WTC11 (cell line): Measurements from ENCODE around the gene ALK. TPM values are rescaled to one million over a fixed set of nuclear protein-coding genes. Genes with fewer than 3 reads are reported as not detected.
A peak's percentile ranks its signal among the peaks of the same experiment; 100 is the strongest.

Source experiments
- AR ChIP-seq: fragments of 250-450 bp; sonication (Bioruptor Pico); IDR thresholded peaks from 2 replicates; pipeline ENCODE4 v1.9.0; 2021; ENCODE audit warnings: mild to moderate bottlenecking
- ATF1 ChIP-seq: sonication (generic); formaldehyde crosslinking; IDR thresholded peaks from 2 replicates; pipeline ENCODE4 v1.8.1; 2023; ENCODE audit warnings: mild to moderate bottlenecking, moderate library complexity, missing genetic modification reagents
- CBFB ChIP-seq: sonication (generic); formaldehyde crosslinking; IDR thresholded peaks from 2 replicates; pipeline ENCODE4 v1.8.1; 2022; ENCODE audit warnings: mild to moderate bottlenecking, low read depth, missing genetic modification reagents
- E2F5 ChIP-seq: sonication (generic); formaldehyde crosslinking; IDR thresholded peaks from 2 replicates; pipeline ENCODE4 v1.8.1; 2022; ENCODE audit warnings: mild to moderate bottlenecking, moderate library complexity, missing genetic modification reagents
- ELF4 ChIP-seq: sonication (generic); formaldehyde crosslinking; IDR thresholded peaks from 2 replicates; pipeline ENCODE4 v1.8.1; 2022; ENCODE audit warnings: low read depth, mild to moderate bottlenecking, moderate library complexity, missing genetic modification reagents
- ESRRA ChIP-seq: sonication (generic); formaldehyde crosslinking; IDR thresholded peaks from 2 replicates; pipeline ENCODE4 v1.8.1; 2022; ENCODE audit warnings: mild to moderate bottlenecking, missing genetic modification reagents, borderline replicate concordance
- FOXJ3 ChIP-seq: sonication (generic); formaldehyde crosslinking; IDR thresholded peaks from 2 replicates; pipeline ENCODE4 v1.9.0; 2021; ENCODE audit warnings: missing genetic modification reagents, mild to moderate bottlenecking, borderline replicate concordance
- GABPB1 ChIP-seq: sonication (generic); formaldehyde crosslinking; IDR thresholded peaks from 2 replicates; pipeline ENCODE4 v1.8.1; 2023; ENCODE audit warnings: mild to moderate bottlenecking, missing genetic modification reagents
- GTF2I ChIP-seq: fragments of 250-450 bp; sonication (Bioruptor Pico); conservative IDR thresholded peaks from 2 replicates; pipeline ENCODE4 v1.4.0; 2021; ENCODE audit warnings: mild to moderate bottlenecking
- HMGXB4 ChIP-seq: sonication (generic); formaldehyde crosslinking; IDR thresholded peaks from 2 replicates; pipeline ENCODE4 v1.8.1; 2023; ENCODE audit warnings: mild to moderate bottlenecking, moderate library complexity, missing genetic modification reagents
- KAT7 ChIP-seq: sonication (generic); formaldehyde crosslinking; IDR thresholded peaks from 2 replicates; pipeline ENCODE4 v1.8.1; 2023; ENCODE audit warnings: missing genetic modification reagents, mild to moderate bottlenecking, borderline replicate concordance
- NFE2L1 ChIP-seq: sonication (generic); formaldehyde crosslinking; IDR thresholded peaks from 2 replicates; pipeline ENCODE4 v1.8.1; 2023; ENCODE audit warnings: missing genetic modification reagents
- NFYB ChIP-seq: sonication (generic); formaldehyde crosslinking; conservative IDR thresholded peaks from 2 replicates; pipeline ENCODE4 v1.8.0; 2022; ENCODE audit warnings: low read depth, missing genetic modification reagents
- RORB ChIP-seq: fragments of 250-450 bp; sonication (Bioruptor Pico); IDR thresholded peaks from 2 replicates; pipeline ENCODE4 v1.9.0; 2021; ENCODE audit warnings: mild to moderate bottlenecking
- SMAD3 ChIP-seq: sonication (generic); formaldehyde crosslinking; IDR thresholded peaks from 2 replicates; pipeline ENCODE4 v1.8.0; 2022; ENCODE audit warnings: missing genetic modification reagents, mild to moderate bottlenecking, borderline replicate concordance
- TEAD1 ChIP-seq: sonication (generic); formaldehyde crosslinking; IDR thresholded peaks from 2 replicates; pipeline ENCODE4 v1.8.0; 2022; ENCODE audit warnings: mild to moderate bottlenecking, missing genetic modification reagents
- TP53 ChIP-seq: sonication (generic); formaldehyde crosslinking; IDR thresholded peaks from 2 replicates; pipeline ENCODE4 v1.8.1; 2023; ENCODE audit warnings: mild to moderate bottlenecking, missing genetic modification reagents
- ZBTB21 ChIP-seq: sonication (generic); formaldehyde crosslinking; IDR thresholded peaks from 2 replicates; pipeline ENCODE4 v1.8.1; 2023; ENCODE audit warnings: mild to moderate bottlenecking, missing genetic modification reagents, borderline replicate concordance
- ZNF138 ChIP-seq: sonication (generic); formaldehyde crosslinking; conservative IDR thresholded peaks from 2 replicates; pipeline ENCODE4 v1.8.1; 2022; ENCODE audit warnings: mild to moderate bottlenecking, moderate library complexity, missing genetic modification reagents
- ZNF232 ChIP-seq: sonication (generic); formaldehyde crosslinking; IDR thresholded peaks from 2 replicates; pipeline ENCODE4 v1.8.0; 2022; ENCODE audit warnings: mild to moderate bottlenecking, missing genetic modification reagents
- ZNF281 ChIP-seq: sonication (generic); formaldehyde crosslinking; IDR thresholded peaks from 2 replicates; pipeline ENCODE4 v1.8.0; 2023; ENCODE audit warnings: mild to moderate bottlenecking, missing genetic modification reagents
- total RNA-seq: library from RNA; stranded (reverse); gene quantifications from 3 replicates; pipeline ENCODE4 v1.2.3, GENCODE V29; 2021
- TF ChIP-seq, protein P1 (sequence below): sonication (generic); formaldehyde crosslinking; IDR thresholded peaks from 2 replicates; pipeline ENCODE4 v1.8.1; 2023; ENCODE audit warnings: mild to moderate bottlenecking, missing genetic modification reagents, moderate library complexity
- TF ChIP-seq, protein P2 (sequence below): sonication (generic); formaldehyde crosslinking; IDR thresholded peaks from 2 replicates; pipeline ENCODE4 v1.8.0; 2022; ENCODE audit warnings: mild to moderate bottlenecking, missing genetic modification reagents
- TF ChIP-seq, protein P3 (sequence below): sonication (generic); formaldehyde crosslinking; IDR thresholded peaks from 2 replicates; pipeline ENCODE4 v1.8.1; 2022; ENCODE audit warnings: mild to moderate bottlenecking, missing genetic modification reagents, moderate library complexity, borderline replicate concordance
- TF ChIP-seq, protein P4 (sequence below): sonication (generic); formaldehyde crosslinking; IDR thresholded peaks from 2 replicates; pipeline ENCODE4 v1.8.1; 2023; ENCODE audit warnings: mild to moderate bottlenecking, missing genetic modification reagents, borderline replicate concordance

Gene ALK
- total RNA-seq, 1 experiment from 2014 or later = not detected

- TF ChIP-seq, protein P1, sequence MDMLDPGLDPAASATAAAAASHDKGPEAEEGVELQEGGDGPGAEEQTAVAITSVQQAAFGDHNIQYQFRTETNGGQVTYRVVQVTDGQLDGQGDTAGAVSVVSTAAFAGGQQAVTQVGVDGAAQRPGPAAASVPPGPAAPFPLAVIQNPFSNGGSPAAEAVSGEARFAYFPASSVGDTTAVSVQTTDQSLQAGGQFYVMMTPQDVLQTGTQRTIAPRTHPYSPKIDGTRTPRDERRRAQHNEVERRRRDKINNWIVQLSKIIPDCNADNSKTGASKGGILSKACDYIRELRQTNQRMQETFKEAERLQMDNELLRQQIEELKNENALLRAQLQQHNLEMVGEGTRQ (CRISPR knock-in tag) = 0 out of 2 replicates have a peak, but pooled peaks have one; percentile 18
- TF ChIP-seq KAT7 (CRISPR knock-in tag) = no peak
- TF ChIP-seq NFYB (CRISPR knock-in tag) = peak; percentile 39
- peak; percentile 89 for TF ChIP-seq ATF1 (CRISPR knock-in tag)
- peak; percentile 88 for TF ChIP-seq ZNF281 (CRISPR knock-in tag)
- TF ChIP-seq, protein P2, sequence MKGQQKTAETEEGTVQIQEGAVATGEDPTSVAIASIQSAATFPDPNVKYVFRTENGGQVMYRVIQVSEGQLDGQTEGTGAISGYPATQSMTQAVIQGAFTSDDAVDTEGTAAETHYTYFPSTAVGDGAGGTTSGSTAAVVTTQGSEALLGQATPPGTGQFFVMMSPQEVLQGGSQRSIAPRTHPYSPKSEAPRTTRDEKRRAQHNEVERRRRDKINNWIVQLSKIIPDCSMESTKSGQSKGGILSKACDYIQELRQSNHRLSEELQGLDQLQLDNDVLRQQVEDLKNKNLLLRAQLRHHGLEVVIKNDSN (CRISPR knock-in tag) = peak; percentile 76
- peak; percentile 88 for TF ChIP-seq E2F5 (CRISPR knock-in tag)
- TF ChIP-seq TP53 (CRISPR knock-in tag) = peak; percentile 97
- no peak for TF ChIP-seq GTF2I (CRISPR knock-in tag)
- peak; percentile 95 for TF ChIP-seq ESRRA
- TF ChIP-seq, protein P3, sequence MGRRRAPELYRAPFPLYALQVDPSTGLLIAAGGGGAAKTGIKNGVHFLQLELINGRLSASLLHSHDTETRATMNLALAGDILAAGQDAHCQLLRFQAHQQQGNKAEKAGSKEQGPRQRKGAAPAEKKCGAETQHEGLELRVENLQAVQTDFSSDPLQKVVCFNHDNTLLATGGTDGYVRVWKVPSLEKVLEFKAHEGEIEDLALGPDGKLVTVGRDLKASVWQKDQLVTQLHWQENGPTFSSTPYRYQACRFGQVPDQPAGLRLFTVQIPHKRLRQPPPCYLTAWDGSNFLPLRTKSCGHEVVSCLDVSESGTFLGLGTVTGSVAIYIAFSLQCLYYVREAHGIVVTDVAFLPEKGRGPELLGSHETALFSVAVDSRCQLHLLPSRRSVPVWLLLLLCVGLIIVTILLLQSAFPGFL = peak; percentile 76; the same call in 1 of the 2 replicates
- TF ChIP-seq HMGXB4 = peak; percentile 50; the same call in 1 of the 2 replicates
- TF ChIP-seq NFE2L1 (CRISPR knock-in tag) = peak; percentile 93
- 0 out of 2 replicates have a peak, but pooled peaks have one; percentile 26 for TF ChIP-seq FOXJ3 (CRISPR knock-in tag)
- peak; percentile 92 for TF ChIP-seq ELF4 (CRISPR knock-in tag)
- TF ChIP-seq ZNF232 (CRISPR knock-in tag) = peak; percentile 96
- peak; percentile 98 for TF ChIP-seq TEAD1 (CRISPR knock-in tag)
- TF ChIP-seq, protein P4, sequence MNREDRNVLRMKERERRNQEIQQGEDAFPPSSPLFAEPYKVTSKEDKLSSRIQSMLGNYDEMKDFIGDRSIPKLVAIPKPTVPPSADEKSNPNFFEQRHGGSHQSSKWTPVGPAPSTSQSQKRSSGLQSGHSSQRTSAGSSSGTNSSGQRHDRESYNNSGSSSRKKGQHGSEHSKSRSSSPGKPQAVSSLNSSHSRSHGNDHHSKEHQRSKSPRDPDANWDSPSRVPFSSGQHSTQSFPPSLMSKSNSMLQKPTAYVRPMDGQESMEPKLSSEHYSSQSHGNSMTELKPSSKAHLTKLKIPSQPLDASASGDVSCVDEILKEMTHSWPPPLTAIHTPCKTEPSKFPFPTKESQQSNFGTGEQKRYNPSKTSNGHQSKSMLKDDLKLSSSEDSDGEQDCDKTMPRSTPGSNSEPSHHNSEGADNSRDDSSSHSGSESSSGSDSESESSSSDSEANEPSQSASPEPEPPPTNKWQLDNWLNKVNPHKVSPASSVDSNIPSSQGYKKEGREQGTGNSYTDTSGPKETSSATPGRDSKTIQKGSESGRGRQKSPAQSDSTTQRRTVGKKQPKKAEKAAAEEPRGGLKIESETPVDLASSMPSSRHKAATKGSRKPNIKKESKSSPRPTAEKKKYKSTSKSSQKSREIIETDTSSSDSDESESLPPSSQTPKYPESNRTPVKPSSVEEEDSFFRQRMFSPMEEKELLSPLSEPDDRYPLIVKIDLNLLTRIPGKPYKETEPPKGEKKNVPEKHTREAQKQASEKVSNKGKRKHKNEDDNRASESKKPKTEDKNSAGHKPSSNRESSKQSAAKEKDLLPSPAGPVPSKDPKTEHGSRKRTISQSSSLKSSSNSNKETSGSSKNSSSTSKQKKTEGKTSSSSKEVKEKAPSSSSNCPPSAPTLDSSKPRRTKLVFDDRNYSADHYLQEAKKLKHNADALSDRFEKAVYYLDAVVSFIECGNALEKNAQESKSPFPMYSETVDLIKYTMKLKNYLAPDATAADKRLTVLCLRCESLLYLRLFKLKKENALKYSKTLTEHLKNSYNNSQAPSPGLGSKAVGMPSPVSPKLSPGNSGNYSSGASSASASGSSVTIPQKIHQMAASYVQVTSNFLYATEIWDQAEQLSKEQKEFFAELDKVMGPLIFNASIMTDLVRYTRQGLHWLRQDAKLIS (CRISPR knock-in tag) = peak; percentile 72; the same call in 1 of the 2 replicates
- peak; percentile 91; the same call in 1 of the 2 replicates for TF ChIP-seq CBFB (CRISPR knock-in tag)
- TF ChIP-seq ZNF138 (CRISPR knock-in tag) = peak; percentile 93
- TF ChIP-seq RORB (CRISPR knock-in tag) = no peak
- TF ChIP-seq AR (CRISPR knock-in tag) = no peak
- peak; percentile 96 for TF ChIP-seq SMAD3
- no peak for TF ChIP-seq GABPB1 (CRISPR knock-in tag)
- TF ChIP-seq ZBTB21 (CRISPR knock-in tag) = peak; percentile 77; the same call in 1 of the 2 replicates
These were observed 1.2 kb downstream of the ALK start (continued) for GRCh38 chr2:29920130-29920577.
